Colon (tissue), 2 donors: Measurements from ENCODE around the gene ABCF3.
"Not testable (repeated sequence)": the region's sequence is repeated elsewhere in the genome, so short reads cannot be mapped to it uniquely, and the experiment has no call there.

Experiments
- FAIRE-seq: peaks from 2 replicates; lab custom pipeline; 2012; peaks lifted over from hg19 to GRCh38; lab: Jason Lieb, UNC
- donor health status: control.
- donor health status: control.

The ABCF3 gene, protein sequence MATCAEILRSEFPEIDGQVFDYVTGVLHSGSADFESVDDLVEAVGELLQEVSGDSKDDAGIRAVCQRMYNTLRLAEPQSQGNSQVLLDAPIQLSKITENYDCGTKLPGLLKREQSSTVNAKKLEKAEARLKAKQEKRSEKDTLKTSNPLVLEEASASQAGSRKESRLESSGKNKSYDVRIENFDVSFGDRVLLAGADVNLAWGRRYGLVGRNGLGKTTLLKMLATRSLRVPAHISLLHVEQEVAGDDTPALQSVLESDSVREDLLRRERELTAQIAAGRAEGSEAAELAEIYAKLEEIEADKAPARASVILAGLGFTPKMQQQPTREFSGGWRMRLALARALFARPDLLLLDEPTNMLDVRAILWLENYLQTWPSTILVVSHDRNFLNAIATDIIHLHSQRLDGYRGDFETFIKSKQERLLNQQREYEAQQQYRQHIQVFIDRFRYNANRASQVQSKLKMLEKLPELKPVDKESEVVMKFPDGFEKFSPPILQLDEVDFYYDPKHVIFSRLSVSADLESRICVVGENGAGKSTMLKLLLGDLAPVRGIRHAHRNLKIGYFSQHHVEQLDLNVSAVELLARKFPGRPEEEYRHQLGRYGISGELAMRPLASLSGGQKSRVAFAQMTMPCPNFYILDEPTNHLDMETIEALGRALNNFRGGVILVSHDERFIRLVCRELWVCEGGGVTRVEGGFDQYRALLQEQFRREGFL

GRCh38 chr3:184186184-184186901 lies at the start of gene ABCF3:
ABCF3 (plus strand) TSS chr3:184186199; CDS start chr3:184186208, 9 bp downstream.
- FAIRE-seq = no peak

DNA sequence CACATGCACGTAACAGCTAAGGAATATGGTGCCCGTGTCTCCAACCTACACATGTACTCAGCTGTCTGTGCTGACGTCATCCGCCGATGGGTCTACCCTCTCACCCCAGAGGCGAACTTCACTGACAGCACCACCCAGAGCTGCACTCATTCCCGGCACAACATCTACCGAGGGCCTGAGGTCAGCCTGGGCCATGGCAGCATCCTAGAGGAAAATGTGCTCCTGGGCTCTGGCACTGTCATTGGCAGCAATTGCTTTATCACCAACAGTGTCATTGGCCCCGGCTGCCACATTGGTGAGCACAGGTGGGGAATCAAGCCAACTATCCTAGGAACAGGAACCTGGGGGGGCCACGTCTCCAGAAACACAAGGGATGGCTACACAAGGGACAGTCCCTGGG lies 45.6 kb upstream of the ABCF3 start:
- no peak for FAIRE-seq

- no peak for FAIRE-seq
Observed at GRCh38 chr3:184142199-184142598, 43.8 kb upstream of the ABCF3 start.

DNA sequence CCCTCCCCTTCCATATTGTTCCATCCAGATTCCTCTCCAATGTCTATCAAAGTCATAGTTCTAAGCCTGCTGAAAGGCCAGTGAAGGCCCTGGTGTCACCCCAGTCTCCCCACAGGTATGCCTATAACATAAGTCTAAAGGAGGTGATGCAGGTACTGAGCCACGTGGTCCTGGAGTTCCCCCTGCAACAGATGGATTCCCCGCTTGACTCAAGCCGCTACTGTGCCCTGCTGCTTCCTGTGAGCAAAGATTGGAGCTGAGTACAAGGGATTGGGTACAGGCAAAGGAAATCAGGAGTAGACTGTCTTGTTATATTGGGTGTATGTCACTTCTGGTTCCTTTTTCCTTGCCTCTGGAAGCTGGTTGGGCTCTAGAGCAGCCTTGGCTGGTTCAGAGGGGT lies 42.7 kb upstream of the ABCF3 start:
- no peak for FAIRE-seq

GRCh38 chr3:184144505-184144904 lies 41.5 kb upstream of the ABCF3 start:
- FAIRE-seq = no peak

DNA sequence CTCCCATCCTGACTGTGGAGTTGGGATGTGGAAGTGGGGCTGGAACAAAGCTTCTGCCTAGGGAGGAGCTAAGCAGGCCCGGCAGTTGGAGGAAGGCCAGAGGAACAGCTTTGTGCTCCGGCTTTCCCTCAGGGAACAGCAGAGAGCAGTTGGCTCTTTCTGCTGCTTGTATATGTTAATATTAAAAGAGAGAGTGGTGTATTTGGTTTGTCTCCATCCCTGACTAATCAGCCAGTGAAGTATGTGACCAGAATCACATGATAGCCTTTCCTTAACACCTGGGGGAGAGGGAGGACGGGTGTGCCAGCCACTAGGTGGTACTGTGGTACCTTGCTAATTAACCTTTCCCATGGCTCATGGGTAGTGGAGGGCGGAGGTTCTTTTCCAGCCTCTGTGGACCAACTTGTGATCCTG lies 40.9 kb upstream of the ABCF3 start:
- FAIRE-seq = no peak

GRCh38 chr3:184145751-184146270 lies 40.2 kb upstream of the ABCF3 start:
- no peak for FAIRE-seq

DNA sequence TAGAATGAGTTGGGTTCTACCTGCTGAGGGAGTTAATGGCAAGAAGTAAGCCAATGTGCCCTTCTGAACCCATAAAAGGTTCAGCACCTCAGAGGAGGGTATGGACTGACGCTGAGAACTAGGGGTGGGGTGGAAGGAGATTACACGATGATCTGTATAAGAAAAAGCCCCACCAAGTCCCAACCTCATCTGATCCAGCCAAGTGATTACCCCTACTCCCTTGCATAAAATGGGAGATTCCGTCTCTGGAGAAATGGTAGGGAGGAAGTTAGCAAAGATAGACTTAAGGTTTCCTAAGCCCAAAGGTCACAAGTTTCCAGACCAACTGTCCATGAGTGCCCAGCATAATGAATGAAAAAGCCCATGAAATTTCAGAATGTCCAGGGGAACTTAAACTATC lies 37.9 kb upstream of the ABCF3 start:
- FAIRE-seq = no peak

- no peak for FAIRE-seq
Observed at GRCh38 chr3:184149123-184149522, 36.9 kb upstream of the ABCF3 start.

DNA sequence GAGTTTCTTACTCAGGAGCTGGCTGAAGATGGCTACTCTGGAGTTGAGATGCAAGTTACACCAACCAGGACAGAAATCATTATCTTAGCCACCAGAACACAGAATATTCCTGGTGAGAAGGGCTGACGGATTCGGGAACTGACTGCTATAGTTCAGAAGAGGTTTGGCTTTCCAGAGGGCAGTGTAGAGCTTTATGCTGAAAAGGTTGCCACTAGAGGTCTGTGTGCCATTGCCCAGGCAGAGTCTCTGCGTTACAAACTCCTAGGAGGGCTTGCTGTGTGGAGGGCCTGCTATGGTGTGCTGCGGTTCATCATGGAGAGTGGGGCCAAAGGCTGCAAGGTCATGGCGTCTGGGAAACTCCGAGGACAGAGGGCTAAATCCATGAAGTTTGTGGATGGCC lies 36.2 kb upstream of the ABCF3 start:
- not testable (repeated sequence) for FAIRE-seq

DNA sequence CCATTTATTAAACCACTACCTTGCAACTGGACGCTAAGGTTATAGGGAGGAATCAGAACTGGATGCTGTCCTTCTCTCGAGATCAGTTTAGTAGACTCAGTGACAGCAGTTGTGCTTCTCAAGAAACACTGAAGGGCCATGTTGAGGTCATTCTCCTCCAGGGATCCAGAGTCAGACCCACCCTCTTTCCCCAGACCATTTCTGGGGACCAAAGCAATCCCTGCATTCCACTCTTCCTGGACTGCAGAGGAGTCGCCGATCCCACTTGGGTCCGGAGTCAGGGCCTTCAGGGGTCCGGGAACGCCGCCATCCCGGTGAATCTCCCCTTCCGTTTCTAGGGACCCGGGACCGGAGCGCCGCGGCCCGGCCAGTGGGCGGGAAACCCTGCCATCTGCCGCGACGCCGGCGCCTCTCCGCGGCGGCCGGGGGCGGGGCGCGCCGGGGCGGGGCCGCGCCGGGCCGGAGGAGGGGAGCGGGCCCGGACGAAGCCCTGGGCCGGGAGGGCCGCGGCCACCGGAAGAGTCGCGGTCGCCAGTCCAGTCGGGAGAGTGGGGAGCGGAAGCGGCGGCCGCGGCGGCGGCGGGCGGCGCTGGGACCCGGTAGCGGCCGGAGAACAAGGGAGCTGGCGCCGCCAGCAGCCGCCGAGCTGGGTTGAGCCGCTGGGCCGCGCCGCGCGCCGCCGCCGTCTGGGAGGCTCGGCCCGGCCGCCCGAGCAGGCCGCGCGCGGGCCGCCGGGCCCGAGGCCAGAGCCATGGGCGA lies 30.9 kb upstream of the ABCF3 start, which contains the start of gene DVL3:
DVL3 (plus strand) TSS at position 493 of the 759 bp plus-strand sequence; CDS start at position 752, 259 bp downstream.
- no peak for FAIRE-seq

GRCh38 chr3:184155644-184156521 lies 30.1 kb upstream of the ABCF3 start:
- FAIRE-seq = no peak

GRCh38 chr3:184156522-184156955 lies 29.5 kb upstream of the ABCF3 start:
- no peak for FAIRE-seq

DNA sequence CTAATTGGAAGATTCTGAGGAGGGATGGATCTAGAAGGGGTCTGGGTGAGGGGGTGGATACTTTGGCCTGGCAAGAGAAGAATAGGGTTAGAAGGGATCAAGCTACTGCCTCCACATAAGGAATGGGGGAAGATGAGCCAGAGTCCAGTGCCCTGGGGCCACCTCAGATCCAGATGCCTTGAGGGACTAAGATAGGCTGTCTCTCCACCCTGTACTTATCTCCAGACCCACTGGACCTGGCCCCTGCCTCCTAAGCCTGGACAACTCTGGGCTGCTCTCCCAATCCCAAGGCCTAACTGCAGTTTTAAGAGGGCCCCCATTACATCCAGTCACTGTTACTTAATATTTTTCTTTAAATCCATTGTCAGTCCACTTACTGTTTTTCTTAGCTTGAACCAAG lies 28.8 kb upstream of the ABCF3 start:
- no peak for FAIRE-seq

GRCh38 chr3:184158404-184158803 lies 27.6 kb upstream of the ABCF3 start:
- no peak for FAIRE-seq

- no peak for FAIRE-seq
Observed at GRCh38 chr3:184160456-184160855, 25.5 kb upstream of the ABCF3 start.

GRCh38 chr3:184162571-184163070 lies 23.4 kb upstream of the ABCF3 start:
- FAIRE-seq = not testable (repeated sequence)

DNA sequence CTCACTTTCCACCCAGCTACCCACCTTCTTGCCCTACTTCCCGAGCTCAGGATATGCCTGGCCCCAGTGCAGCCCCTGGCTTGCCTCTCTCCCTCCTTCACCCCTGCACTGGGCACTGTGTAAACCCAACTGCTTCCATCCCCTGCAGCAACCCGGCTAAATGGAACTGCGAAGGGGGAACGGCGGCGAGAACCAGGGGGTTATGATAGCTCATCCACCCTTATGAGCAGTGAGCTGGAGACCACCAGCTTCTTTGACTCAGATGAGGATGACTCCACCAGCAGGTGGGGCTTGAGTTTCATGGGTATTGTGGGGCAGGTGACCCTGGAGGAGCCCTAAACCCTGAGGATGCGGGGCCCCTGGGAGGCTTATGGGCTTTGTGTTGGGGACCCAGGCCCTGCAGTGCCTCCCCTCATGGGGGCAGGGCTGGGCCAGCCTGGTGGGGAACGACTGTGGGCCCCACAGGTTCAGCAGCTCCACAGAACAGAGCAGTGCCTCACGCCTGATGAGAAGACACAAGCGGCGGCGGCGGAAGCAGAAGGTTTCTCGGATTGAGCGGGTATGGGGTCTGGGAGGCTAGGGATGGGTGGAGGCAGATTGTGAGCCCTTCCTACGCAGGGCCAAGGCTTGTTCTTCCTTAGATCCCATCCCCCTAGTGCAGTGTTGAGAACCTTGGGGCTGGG lies 21.2 kb upstream of the ABCF3 start:
- no peak for FAIRE-seq

DNA sequence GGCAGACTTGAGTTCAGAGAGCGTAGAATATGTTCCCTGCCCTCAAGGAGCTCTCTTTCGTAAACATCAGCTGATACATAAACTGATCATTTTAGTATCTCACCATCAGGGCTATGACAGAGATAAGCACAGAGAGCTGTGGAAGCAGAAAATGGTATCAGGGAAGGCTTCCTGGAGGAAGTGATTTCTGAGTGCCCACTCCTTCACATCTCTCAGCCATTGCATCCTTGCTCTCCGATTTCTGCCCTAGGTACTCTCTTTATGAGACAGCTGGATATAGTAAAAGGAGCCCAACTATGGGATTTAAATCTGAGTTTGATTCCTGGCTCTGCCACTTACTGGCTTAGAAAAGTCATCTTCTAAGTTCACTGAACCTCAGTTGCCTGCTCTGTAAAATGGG lies 20.5 kb upstream of the ABCF3 start:
- FAIRE-seq = no peak

- FAIRE-seq = no peak
Observed at GRCh38 chr3:184166671-184167070, 19.3 kb upstream of the ABCF3 start.
